SKM-1 treated with dmso at 0.1 percent for 144 hours (cell line): ENCODE measurements around the gene GLUD1.
"Not testable (repeated sequence)": the region's sequence is repeated elsewhere in the genome, so short reads cannot be mapped to it uniquely, and the experiment has no call there.

Source experiments
- DNase-seq: peaks from one replicate; lab custom pipeline; 2025; ENCODE audit not compliant: unreplicated experiment; lab: John Stamatoyannopoulos, UW

The GLUD1 gene

DNA sequence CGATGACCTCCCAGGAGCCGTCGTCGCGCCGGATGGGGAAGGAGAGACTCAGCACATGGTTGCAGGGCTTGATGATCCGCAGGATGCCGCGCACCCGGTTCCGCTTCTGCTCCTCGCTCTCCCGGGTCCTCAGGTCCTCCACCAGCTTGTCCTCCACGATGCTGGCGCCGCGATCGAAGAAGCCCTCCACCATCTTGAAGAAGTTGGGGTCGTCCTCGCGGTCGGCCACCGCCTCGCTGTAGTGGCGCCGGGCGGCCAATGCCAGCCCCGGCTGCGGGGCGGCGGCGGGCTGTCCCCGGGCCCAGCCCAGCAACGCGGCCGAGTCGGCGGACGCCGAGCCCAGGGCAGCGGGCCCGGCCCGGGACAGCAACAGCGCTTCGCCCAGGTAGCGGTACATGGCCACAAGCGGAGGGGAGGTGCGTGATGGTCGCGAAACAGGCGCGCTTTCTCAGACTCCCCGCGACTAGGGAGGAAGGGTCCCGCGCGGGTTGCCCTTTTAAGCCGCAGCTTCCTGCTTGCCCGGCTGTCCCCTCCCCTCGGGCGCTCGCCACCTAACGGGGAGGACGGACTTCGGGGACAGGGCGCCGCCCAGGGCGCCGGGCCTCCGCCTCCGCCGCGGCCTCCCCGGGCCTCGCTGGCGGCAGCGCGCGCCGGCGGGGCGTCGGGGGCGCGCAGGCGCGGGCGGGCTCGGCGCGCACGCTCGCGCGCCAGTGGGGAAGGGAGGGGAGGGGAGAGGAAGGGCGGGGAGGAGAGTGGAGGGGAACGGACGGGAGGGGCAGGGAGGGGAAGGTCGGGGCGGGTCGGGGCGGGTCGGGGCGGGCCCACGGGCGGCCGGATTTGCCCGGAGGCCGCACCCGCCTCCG lies at the start of gene GLUD1, which contains the start of gene SHLD2:
TSS of gene GLUD1 (minus strand) at position 471 of the 863 bp plus-strand sequence. CDS start at position 397, 74 bp downstream.
TSS of gene SHLD2 (plus strand) at position 834 of the 863 bp plus-strand sequence. CDS start 56,149 bp downstream, outside the sequence.
- peak; percentile 93 for DNase-seq

DNA sequence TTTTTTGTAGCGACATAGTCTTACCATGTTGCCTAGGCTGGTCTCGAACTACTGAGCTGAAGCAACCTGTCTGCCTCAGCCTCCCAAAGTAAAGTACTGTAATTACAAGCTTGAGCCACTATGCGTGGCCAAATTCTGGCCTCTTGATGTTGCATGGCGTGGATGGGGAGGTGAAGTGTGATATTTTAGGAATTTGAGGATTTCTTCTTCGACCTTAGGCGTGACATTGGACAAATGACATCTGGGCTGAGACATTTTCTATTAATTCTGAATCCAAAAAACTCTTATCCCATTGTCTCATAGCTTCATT lies 48.4 kb upstream of the GLUD1 start:
- DNase-seq = not testable (repeated sequence)

DNA sequence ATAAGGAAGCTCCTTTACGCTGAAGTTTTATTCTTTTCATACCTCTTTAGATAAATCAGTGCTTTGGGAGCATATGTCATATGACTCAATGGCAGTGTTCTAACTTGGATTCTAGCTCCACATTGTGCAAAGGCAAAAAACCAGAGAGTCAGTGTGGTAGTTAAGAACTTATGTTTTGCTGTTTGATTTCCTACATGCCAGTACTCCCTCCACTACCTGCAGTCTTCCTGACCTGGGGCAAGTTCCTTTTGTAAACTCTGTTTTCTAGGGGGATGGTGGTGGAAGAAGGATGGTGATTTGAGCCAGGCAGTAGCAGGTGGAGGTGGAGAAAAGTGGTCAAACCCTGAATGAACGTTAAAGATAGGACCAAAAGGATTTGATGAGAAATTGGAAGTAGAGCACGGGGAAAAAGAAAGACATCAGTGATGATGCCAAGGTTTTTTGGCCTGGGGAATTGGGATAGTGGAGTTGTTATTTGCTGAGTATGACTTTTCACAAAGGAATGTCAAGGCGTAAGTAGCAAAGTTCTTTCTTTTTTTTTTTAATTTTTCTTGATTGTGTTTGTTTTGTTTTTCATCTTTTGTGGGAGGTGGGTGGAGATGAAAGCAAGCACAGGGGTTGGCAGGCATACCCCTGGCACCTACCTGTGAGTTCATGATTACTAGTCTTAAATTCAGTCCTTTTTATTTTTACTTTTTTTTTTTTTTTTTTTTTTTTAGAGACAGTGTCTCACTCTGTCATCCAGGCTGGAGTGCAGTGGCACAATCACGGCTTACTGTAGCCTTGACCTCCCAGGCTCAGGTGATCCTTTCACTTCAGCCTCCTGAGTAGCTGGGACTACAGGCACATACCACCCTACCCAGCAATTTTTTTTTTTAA lies 47.8 kb upstream of the GLUD1 start:
- not testable (repeated sequence) for DNase-seq

DNA sequence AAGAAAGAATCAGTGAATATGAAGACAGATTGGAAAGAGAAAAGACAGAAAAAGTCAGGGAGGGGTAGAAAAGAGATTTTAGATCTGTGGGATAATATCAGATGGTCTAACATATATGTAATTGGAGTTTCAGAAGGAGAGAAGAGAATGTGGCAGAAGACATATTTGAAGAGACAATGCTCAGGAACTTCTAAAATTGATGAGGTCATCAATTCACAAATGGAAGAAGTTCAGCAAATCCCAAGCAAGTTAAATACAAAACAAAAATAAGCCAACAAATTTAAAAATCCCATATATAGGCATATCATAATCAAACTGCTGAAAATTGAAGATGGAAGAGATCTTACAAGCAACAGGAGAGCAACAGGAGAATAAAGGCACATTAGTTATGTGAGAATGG lies 42.8 kb upstream of the GLUD1 start:
- DNase-seq = not testable (repeated sequence)

DNA sequence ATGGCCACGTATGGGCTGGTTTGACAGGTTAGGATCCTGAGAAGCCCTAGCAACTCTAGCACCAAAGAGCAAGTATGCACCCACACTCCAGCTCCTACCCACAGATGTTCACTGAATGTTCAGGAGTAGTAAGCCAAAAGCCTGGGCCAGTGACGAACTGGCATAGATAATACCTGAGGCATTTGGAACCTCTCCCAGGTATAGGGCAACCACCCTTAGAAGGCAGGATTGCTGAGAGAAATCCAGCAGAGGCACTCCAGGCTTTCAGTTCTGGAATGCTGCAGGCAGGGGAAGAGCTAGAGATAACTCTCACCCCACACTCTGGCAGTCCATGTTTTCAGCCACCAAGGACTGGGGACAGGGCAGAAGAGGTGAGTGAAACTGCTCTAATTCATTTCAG lies 39.8 kb upstream of the GLUD1 start:
- DNase-seq = not testable (repeated sequence)

DNA sequence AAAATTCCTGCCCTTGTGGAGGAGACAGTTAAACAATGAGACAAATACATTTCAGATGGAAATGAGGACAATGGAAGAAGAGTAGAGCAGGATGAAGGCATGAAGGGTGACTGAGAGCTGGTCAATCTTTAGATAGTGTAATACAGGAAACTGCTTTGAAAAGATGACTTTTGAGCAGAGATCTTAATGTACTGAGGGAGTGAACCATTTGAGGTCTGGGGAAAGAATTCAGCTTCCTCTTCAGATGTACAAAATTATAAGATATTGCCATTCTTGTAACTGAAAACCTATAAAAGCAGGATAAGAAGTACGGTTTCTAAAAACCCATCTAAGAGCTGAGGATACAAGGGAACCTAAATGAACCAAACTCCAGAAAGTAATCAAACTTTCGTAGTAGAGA lies 39.3 kb upstream of the GLUD1 start:
- not testable (repeated sequence) for DNase-seq

DNA sequence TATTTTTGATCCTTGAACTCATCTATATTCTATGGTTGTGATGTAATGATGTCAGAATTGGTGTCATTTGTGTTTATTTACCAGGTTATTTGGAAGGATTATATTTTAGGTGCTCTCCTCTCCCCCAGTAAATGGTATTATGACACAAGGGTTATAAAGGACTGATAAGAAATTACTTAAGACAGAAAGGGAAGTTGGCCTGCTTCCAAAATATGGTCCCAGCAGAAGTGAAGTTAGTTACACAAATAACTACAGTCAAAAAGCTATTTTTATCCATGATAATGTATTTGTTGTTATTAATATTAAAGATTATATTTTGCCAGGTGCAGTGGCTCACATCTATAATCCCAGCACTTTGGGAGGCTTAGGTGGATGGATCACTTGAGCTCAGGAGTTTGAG lies 37.5 kb upstream of the GLUD1 start:
- peak; percentile 9 for DNase-seq

DNA sequence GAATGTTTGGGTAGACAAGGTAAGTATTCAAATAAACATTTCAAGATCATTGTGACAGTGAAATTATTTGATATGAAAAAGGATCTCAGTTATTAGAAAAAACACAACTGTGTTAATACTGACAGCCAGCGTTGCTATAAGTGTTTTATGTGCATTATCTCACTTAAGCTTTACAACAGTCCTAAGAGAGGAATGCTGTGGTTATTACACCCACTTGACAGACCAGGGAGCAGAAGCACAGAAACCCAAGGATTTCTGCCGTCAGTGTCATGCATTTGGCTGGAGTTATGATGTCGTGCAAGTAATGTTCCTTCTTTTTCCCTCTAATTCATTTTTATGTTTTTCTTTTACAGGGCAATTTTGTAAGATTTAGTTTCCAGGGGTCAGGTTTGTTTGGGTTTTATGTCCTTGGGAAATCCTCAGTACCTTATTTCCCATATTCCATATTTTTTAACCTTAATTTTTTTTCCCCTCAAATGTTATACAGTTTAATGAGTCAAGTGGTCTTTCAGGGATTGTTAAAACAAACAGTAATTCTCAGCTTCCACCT lies 33.0 kb upstream of the GLUD1 start:
- DNase-seq = not testable (repeated sequence)

DNA sequence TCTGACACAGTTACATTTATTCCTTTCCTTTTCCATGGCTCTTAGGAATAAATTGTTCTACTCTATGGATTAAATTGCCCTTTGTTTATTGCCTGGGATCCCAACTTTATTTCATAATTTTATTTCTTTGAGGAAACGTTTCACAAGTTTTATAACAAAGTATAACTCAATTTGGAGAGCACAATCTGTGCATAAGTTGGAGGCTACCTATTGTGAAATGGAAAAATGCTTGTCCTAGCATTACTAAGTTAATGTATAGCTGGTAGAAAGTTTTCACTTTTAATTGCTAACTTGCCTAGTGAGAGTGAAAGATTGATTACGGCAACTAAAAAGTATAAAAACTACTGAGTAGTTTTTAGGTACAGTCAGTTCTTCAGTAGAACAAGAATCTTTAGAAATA lies 32.4 kb upstream of the GLUD1 start:
- DNase-seq = not testable (repeated sequence)

DNA sequence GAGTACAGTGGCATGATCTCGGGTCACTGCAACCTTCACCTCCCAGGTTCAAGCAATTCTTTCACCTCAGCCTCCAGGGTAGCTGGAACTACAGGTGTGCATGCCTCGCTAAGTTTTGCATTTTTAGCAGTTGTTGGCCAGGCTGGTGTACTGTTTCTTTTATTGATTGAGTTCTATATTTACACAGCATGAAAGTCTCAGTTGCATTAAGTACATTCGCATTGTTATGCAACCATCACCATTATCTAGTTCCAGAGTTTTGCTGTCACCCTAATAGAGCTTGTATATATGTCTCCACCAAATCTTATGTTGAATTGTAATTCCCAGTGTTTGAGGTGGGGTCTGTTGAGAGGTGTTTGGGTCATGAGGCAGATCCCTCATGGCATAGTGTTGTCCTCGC lies 28.7 kb upstream of the GLUD1 start:
- DNase-seq = not testable (repeated sequence)

DNA sequence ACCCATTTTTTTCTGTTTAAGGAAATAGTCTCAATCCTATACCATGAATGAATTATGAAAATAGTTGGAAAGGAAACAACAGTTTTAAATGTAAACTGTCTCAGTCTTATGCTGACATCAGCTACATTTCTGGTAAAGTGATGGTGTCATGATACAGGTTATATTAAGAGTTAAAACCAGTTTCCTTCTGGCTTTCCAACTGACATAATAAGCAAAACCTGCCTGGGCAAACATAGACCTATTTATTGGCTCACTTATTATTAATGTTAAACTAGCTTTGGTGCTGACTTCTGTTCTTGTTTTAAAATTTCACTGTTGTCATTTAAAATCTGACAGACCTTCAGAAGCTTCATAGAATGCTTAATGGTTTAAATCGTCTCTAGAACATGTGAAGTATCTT lies 24.4 kb upstream of the GLUD1 start:
- DNase-seq = not testable (repeated sequence)

DNA sequence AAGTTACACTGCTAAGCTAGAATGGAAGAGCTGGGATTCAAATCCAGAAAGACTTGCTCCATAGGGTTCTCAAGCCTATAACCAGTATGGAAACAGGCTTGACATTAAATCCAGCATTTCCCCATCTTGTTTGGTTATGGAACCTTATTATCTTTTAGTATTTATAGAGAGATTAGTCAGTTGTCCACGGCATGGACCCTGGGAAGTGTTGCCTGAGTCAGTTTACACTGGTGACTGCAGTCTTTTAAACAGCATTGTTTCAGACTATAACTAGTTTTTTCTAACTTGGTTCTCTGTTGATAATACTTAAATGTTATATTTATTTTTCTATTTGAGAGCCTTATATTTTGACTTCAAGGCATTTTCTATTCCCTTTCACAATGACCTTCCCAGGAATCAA lies 23.5 kb upstream of the GLUD1 start:
- not testable (repeated sequence) for DNase-seq

DNA sequence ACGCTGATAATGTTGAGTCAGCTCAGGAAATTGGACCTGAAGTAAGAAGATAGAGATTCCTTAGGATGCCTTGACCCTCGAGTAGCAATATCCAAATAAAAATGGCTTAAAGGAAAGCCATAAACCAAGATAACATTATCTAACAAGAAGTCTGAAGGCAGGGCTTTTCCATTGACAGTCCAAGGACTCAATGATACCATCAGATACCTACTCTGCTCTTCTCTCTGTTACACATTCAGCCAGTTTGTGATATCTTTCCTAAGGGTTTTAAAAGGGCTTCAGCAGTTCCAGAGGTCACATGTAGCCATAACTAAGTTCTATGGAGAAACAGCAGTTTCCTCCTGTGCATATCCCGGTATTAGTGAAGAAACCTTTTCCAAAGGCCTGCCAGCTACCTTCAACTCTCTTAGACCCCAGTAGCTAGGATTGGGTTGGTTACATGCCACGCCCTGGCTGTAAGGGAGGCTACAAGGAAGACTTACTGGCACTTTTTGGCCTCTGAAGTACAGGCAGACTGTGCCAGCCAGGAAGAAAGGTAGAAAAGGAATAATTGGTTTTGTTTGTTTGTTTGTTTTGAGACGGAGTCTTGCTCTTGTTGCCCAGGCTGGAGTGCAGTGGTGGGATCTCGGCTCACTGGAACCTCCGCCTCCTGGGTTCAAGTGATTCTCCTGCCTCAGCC lies 10.9 kb upstream of the GLUD1 start:
- DNase-seq = no peak

DNA sequence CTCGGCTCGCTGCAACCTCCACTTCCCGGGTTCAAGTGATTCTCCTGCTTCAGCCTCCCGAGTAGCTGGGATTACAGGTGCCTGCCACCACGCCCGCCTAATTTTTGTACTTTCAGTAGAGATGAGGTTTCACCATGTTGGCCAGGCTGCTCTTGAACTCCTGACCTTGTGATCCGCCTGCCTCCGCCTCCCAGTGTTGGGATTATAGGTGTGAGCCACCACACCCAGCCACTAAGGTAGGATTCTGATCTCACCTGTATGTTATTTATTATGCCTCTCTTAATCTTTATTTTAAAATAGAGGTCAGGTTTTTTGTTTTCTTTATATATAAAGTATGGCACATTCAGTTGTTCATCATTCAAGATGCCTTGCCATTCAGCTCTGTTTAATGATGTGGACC lies 10.1 kb upstream of the GLUD1 start:
- DNase-seq = not testable (repeated sequence)

DNA sequence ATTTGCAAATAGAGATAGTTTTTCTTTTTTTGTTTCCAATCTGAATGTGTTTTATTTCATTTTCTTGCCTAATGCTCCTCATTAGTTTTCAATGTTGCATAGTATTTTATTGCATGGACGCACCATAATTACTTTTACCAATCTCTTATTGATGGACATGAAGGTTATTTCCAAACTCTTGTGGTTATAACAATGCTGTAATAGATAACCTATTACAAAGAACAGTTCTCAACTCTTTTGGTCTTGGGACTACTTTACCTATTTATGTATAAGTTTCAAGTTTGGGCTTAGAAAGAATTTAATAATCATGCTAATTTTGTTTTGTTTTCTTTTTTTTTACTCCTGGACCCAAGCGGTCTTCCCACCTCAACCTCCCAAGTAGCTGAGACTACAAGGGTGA lies 7.4 kb upstream of the GLUD1 start:
- DNase-seq = no peak

DNA sequence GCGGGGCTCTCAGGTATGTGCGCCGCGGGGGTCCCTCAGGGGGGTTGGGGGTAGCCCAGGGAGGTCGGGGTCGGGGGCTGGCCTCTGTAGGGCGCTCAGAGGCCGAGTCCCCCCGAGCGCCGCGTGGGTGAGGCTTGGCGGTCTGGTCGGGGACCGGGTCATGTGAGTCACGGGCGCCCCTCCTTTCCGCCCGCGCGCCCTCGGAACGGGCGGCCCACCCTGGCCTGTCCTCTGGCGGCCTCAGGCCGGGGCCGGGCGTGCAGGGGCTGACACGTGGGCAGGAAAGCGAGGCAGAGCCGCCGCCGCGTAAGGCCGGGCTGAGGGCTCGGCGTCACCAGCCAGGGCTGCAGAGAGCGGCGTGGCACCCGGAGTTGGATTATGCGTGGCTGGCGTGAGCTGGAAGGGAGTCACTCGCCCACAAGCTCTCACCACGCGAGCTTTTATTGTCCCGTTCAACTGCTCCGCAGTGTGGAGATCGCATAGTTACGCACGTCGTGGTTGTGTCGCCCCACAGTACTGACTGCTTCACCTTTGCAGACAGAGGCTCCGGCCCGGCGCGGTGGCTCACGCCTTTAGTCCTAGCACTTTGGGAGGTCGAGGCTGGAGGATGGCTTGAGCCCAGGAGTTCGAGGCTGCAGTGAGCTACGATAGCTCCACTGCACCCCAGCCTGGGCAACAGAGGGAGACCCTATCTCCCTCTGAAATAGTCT lies 748 bp upstream of the GLUD1 start:
- DNase-seq = peak; percentile 43

DNA sequence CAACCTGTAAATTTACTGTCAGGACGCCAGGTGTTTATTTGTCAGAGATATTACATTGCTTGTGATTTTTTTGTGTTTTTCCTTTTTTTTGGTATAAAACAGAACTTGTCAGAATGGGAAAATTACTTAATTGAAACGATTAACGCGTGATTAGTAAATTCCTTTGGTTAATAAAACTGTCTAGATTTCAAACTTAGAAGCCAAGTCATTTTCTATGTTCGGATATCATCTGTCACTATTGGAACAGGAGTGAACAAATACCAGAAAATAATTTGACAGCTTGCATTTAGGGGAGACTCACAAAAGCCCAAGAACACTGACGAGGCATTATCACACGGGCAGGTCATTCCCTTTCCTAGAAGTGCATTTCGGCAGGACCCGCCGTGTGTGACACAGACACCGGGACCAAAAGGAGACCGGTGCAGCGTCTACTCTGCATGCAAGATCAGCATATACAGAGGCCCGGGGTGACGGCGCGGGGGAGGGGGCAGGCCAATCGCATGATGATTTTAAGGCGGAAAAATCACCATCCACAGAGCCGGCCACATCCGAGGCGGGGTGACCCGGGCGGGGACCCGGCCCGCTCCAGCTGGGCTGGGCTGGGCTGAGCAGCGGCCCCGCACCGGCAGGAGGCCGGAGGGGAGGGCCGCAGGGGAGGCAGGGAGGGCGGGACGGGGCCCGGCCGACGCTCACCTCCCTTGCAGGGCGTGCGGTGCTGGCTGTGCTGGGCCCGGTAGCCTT lies 841 bp downstream of the GLUD1 start:
- DNase-seq = peak; percentile 35

DNA sequence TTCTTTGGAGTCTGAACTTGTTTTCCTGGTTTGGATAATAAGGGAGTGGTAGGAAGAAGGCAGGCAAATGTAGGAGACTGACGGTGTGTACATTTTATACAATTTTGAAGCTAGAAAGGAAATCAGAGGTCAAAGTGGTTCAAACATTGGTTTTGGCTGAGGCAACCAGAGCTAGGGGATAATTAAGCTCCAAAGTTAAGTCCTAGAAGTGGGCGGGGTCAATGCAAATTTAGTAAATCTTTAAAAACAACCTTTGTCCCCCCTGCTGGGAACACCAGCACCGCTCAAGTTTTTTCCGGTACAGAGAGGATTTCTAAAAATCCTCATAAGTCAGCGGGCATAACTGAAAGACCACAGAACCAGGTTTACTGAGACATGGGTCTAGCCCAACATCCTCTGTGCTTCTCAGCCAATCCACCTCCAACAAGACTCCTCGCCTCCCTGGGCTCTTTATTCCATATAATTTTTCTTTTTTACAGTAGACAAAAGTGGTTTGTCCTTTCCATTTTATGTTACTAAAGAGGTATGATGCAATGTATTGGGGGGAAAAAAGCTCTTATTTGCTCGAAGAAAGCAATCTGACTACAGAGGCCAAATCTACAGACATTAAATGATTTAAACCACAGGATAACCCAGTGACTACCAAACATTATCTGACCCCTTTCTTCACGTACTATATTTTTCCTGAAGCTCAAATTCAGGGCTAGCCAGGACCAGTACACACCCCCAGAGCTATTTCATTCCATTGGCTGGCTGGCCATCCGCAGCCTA lies 1.6 kb downstream of the GLUD1 start:
- no peak for DNase-seq

DNA sequence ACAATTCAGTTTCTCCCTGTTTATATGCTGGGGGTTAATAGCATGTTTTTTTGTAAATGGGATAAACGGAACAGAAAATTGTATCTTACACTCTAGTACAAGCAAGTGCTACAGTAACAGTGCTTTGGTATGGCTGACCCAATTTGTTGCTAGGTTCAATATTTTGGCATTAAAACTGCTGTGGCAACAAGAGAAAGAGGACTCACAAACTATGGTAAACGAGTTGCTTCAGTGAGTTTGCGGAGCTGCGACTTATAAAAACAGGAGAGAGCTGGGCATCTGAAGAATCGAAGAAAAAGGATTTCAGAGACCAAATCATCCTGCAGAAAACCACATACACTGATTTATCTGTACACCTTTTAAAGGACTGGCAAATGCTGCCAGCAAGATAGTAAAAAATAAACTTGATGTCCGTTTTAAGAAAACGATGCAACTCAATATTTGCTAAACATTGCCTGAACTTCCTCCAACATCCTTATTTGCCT lies 2.2 kb downstream of the GLUD1 start:
- no peak for DNase-seq
